LNCAP (cell line): ENCODE measurements around the gene MRPL24.

Experiments used
- TF ChIP-seq, protein P1 (sequence below): fragments of 450-650 bp; IDR thresholded peaks from 2 replicates; pipeline ENCODE4 v1.5.1; 2017; ENCODE audit warnings: mild to moderate bottlenecking

Gene MRPL24

DNA sequence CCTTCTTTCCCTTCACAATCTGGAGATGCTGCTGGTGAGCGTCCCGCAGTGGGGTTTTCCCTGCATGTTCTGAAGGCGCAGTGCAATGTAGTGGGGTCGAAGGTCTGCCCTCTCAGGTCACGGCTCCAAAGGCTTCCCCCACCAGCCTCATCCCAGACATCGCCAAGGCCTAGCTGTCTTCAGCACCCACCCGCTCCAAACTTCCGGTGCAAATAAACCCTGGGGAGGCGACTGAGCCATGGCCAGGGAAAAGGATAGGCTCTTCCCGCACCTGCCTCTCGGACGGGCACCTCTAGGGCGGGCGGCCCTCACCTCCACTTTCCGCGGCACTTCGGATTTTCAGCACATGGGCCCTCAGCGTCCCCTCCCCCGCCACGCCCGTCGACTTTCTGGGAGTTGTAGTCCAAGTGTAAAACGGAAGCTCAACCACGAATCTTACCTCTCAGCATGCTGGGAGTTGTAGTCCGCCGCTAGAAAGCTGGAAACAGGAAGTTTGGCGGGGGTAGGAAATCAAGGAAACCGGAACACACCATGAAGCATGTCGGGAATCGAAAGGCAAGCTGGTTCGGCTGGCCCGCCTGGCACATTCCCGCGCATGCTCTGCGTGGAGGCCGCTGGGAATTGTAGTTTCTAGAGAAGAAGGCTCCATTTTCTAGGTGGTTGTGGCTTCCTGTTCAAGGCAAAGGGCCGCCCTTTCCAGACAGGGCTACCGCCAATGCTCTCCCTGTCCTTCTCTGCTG is at the start of gene MRPL24:
MRPL24 (minus strand) TSS at position 348 of the 740 bp plus-strand sequence. CDS start 2,384 bp downstream, outside the sequence.
- TF ChIP-seq, protein P1, sequence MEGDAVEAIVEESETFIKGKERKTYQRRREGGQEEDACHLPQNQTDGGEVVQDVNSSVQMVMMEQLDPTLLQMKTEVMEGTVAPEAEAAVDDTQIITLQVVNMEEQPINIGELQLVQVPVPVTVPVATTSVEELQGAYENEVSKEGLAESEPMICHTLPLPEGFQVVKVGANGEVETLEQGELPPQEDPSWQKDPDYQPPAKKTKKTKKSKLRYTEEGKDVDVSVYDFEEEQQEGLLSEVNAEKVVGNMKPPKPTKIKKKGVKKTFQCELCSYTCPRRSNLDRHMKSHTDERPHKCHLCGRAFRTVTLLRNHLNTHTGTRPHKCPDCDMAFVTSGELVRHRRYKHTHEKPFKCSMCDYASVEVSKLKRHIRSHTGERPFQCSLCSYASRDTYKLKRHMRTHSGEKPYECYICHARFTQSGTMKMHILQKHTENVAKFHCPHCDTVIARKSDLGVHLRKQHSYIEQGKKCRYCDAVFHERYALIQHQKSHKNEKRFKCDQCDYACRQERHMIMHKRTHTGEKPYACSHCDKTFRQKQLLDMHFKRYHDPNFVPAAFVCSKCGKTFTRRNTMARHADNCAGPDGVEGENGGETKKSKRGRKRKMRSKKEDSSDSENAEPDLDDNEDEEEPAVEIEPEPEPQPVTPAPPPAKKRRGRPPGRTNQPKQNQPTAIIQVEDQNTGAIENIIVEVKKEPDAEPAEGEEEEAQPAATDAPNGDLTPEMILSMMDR: no peak

DNA sequence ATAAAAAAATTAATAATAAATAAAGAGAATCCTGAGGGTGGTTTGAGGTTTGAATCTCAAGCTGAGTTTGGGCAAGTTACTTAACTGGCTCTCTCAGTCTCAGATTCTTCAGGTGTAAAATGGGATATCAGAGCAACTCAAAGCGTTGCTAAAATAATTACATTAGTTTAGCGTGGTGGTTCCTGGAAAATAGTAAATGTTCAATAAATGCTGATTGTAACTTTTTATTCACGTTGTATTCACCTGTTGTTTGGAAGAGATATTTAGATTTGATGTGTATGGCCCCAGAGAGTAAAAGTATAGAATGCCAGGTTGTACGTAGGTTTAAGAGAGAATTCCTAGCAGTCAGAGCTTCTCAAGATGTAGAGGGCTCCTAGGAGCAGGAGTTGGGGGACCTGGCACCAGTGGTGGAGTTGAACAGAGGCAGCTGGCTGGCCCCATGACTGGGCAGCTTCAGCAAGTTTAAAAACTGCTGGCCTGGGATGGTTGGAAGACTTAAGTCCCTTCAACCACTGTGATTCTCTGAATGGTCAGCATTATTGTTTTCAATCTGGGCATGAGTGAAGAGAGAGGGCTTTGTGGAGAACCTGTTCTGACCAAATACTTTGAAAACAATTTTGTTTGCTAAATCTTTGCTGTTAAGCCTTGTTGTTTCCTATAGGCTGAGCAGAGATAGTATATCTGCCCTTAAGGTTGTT is 48.9 kb upstream of the MRPL24 start:
- TF ChIP-seq, protein P1: no peak

DNA sequence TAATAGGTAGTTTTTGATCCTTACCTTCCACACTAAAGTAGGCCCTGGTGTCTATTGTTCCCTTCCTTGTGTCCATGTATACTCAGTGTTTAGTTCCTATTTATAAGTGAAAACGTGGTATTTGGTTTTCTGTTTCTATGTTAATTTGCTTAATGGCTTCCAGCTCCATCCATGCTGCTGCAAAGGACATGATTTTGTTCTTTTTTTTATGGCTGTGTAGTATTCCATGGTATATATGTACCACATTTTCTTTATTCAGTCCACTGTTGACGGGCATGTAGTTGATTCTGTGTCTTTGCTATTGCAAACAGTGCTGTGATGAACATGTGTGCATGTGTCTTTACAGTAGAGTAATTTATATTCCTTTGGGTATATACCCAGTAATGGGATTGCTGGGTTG is 47.2 kb upstream of the MRPL24 start:
- TF ChIP-seq, protein P1: no peak

DNA sequence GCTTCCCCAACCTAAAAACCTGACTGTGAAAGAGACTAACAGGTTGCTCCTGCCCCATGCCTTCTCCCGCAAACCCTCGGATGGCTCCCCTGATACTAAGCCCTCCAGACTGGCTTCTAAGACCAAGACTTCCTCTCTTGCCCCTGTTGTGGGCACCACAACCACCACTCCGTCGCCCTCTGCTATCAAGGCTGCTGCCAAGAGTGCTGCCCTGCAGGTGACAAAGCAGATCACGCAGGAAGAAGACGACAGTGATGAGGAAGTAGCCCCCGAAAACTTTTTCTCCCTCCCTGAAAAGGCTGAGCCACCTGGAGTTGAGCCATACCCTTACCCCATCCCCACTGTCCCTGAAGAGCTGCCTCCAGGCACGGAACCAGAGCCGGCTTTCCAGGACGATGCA is 45.8 kb upstream of the MRPL24 start:
- TF ChIP-seq, protein P1: no peak

DNA sequence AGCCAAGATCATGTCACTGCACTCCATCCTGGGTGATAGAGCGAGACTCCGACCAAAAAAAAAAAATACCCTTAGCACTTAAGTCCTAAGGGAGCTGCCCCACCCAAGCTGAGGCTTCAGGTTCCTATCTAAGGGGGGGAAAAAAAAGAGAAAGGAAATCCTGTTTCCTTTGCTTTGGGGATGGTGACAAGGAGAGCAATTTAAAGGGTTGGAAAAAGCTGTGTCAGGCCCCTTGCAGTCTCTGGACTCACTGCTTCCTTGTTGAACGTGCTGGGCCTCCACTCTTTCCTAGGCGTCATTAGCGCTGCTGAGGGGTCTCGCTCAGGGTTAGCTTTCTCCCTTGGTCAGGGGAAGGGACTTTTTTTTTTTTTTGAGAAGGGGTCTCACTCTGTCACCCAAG is 44.6 kb upstream of the MRPL24 start:
- TF ChIP-seq, protein P1: no peak

DNA sequence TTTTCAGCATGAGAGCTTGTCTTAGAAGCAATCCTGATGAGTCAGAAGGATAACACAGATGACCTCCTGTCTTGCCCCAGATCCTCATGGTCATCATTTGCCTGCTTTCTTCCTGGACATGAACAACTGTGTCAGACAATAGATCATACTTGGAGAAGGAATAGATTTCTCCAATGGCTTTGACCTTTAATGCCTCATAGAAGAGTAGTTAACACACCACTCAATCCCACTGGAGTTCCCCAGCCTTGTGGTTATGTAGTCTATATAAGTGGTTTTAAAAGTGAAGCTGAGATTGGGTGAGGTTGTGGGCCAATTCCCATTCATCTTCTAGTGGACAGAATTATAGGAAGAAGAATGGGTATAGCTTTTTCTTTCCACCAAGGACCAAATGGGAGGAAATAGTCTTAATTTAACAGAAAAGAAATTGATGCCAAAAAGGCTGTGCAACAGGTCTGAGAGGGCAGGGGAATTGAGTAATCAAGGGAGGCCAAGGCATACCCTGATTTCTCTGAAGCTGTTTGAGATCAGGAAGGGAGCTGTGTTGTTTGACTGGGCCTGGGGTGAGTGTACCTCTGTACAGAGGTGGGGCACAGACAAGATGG is 40.8 kb upstream of the MRPL24 start:
- TF ChIP-seq, protein P1: no peak

DNA sequence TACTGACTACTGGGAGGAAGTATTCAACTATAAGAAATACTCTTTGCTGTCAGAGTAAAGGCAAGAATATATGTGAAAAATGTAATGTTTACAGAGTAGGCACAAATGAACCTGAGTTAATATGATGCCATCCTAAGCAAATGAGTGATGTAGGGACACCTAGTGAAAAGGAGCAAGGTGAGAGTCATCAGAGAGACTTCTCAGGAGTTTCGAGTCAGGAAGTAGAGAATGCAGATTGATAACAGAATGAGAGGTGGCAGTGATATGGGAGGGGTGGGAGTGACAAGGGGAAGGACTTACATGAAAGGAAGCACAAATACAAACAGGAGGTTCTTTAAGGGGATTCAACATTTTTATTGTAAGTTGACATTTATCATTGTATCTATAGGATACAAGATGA is 36.7 kb upstream of the MRPL24 start:
- TF ChIP-seq, protein P1: no peak
